DND-41 (cell line): ENCODE measurements around the gene VAPB.

ENCODE experiments used
- EZH2 ChIP-seq: IDR thresholded peaks from 3 replicates; pipeline ENCODE4 v1.6.1; 2012; ENCODE audit warnings: borderline replicate concordance, low read depth, mild to moderate bottlenecking, moderate library complexity, low read length, inconsistent platforms; ENCODE audit not compliant: severe bottlenecking
- TF ChIP-seq, protein P1 (sequence below): IDR thresholded peaks from 2 replicates; pipeline ENCODE4 v1.5.1; 2012; ENCODE audit warnings: borderline replicate concordance, low read length, moderate library complexity, mild to moderate bottlenecking; ENCODE audit not compliant: poor library complexity, severe bottlenecking; ENCODE audit errors: extremely low read depth

DNA sequence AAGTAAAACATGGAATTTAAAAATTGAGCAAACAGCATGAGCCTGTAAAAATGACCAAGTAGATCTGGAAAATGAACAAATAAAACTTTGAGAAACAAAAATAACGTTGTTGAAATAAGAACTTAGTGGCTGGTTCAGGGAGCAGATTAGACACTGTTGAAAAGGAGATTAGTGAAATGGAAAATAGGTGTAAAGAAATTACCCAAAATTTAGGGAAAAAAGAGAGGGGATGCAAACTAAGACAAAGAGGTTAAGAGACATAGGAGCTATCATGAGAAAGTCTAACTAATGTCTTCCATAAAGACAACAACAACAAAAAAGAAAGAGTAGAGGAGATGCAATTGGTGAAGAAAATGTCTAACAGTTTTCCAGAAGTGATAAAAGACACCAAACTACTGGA, 97.2 kb downstream of the VAPB start:
- TF ChIP-seq, protein P1, sequence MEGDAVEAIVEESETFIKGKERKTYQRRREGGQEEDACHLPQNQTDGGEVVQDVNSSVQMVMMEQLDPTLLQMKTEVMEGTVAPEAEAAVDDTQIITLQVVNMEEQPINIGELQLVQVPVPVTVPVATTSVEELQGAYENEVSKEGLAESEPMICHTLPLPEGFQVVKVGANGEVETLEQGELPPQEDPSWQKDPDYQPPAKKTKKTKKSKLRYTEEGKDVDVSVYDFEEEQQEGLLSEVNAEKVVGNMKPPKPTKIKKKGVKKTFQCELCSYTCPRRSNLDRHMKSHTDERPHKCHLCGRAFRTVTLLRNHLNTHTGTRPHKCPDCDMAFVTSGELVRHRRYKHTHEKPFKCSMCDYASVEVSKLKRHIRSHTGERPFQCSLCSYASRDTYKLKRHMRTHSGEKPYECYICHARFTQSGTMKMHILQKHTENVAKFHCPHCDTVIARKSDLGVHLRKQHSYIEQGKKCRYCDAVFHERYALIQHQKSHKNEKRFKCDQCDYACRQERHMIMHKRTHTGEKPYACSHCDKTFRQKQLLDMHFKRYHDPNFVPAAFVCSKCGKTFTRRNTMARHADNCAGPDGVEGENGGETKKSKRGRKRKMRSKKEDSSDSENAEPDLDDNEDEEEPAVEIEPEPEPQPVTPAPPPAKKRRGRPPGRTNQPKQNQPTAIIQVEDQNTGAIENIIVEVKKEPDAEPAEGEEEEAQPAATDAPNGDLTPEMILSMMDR, result no peak
- no peak for TF ChIP-seq EZH2
